GM23338 (cell line): Measurements from ENCODE around the gene CLEC4G. TPM values are rescaled to one million over a fixed set of nuclear protein-coding genes. Genes with fewer than 3 reads are reported as not detected.

Source experiments
- ATAC-seq: fragments of 200-7000 bp; cut with Tn5 transposase; 3 replicates; pipeline ENCODE4 v1.9.1; 2020
- DNase-seq: peaks from one replicate; pipeline ENCODE4 v3.0.0-alpha.2; 2015; ENCODE audit warnings: low spot score
- H2AFZ ChIP-seq: fragments of 200-600 bp; sonication (generic); 2 replicates; pipeline ENCODE4 v1.8.0; 2016; ENCODE audit warnings: antibody characterized with exemption, mild to moderate bottlenecking, moderate library complexity
- H3F3A ChIP-seq: fragments of 200-600 bp; sonication (generic); replicated peaks from 2 replicates; pipeline ENCODE4 v1.8.0; 2017; ENCODE audit warnings: antibody characterized with exemption, mixed run types, low read depth
- H3K27ac ChIP-seq: fragments of 200-600 bp; sonication (generic); 2 replicates; pipeline ENCODE4 v1.6.1; 2016; ENCODE audit warnings: low read depth
- H3K27me3 ChIP-seq: fragments of 200-600 bp; sonication (generic); 2 replicates; pipeline ENCODE4 v1.8.0; 2016; ENCODE audit warnings: mild to moderate bottlenecking, mixed run types, moderate library complexity; ENCODE audit not compliant: insufficient read depth
- H3K36me3 ChIP-seq: fragments of 200-600 bp; sonication (generic); 2 replicates; pipeline ENCODE4 v1.8.0; 2016; ENCODE audit warnings: mild to moderate bottlenecking; ENCODE audit not compliant: insufficient read depth
- H3K4me1 ChIP-seq: fragments of 200-600 bp; sonication (generic); 2 replicates; pipeline ENCODE4 v1.8.0; 2016; ENCODE audit warnings: mild to moderate bottlenecking, moderate library complexity; ENCODE audit not compliant: insufficient read depth
- H3K4me2 ChIP-seq: fragments of 200-600 bp; sonication (generic); 2 replicates; pipeline ENCODE4 v1.7.1; 2017; ENCODE audit warnings: mixed run types
- H3K4me3 ChIP-seq: fragments of 200-600 bp; sonication (generic); 2 replicates; pipeline ENCODE4 v1.6.1; 2016; ENCODE audit warnings: mixed run types
- H3K79me2 ChIP-seq: fragments of 200-600 bp; sonication (generic); replicated peaks from 2 replicates; pipeline ENCODE4 v1.8.0; 2017; ENCODE audit warnings: mild to moderate bottlenecking; ENCODE audit not compliant: insufficient read depth
- H3K9me2 ChIP-seq: fragments of 200-600 bp; sonication (generic); 2 replicates; pipeline ENCODE4 v1.8.0; 2017; ENCODE audit not compliant: insufficient read depth
- H4K20me1 ChIP-seq: fragments of 200-600 bp; sonication (generic); replicated peaks from 2 replicates; pipeline ENCODE4 v1.8.0; 2017; ENCODE audit warnings: mild to moderate bottlenecking; ENCODE audit not compliant: insufficient read depth
- H3K27ac Mint-ChIP-seq: 2 replicates; pipeline ENCODE4 v1.8.0; 2020; ENCODE audit warnings: inconsistent platforms, mild to moderate bottlenecking, moderate library complexity, mixed read lengths
- H3K27me3 Mint-ChIP-seq: 3 replicates; pipeline ENCODE4 v1.8.0; 2022; ENCODE audit warnings: low read depth, mild to moderate bottlenecking, moderate library complexity, mixed read lengths, inconsistent platforms; ENCODE audit not compliant: insufficient read depth, poor library complexity
- H3K36me3 Mint-ChIP-seq: 3 replicates; pipeline ENCODE4 v1.8.0; 2021; ENCODE audit warnings: low read depth, mild to moderate bottlenecking, inconsistent platforms, moderate library complexity, mixed read lengths
- H3K4me1 Mint-ChIP-seq: 3 replicates; pipeline ENCODE4 v1.8.0; 2020; ENCODE audit warnings: mild to moderate bottlenecking, inconsistent platforms, mixed read lengths
- H3K4me3 Mint-ChIP-seq: 3 replicates; pipeline ENCODE4 v1.8.0; 2021; ENCODE audit warnings: moderate library complexity, mild to moderate bottlenecking, inconsistent platforms, mixed read lengths
- H3K9me3 Mint-ChIP-seq: 3 replicates; pipeline ENCODE4 v1.8.0; 2020; ENCODE audit warnings: moderate library complexity, mild to moderate bottlenecking, inconsistent platforms, mixed read lengths
- ZNF114 ChIP-seq: fragments of 250-450 bp; sonication (Bioruptor Pico); IDR thresholded peaks from 2 replicates; pipeline ENCODE4 v1.5.0; 2020; ENCODE audit warnings: mild to moderate bottlenecking, moderate library complexity
- polyA plus RNA-seq: library from polyadenylated mRNA; unstranded; fragments of >200 nt; fragmentation: Nextera tagmentation; extraction: Ambion mirVana; gene quantifications from 2 replicates; pipeline ENCODE4 v1.2.1, GENCODE V29; 2016
- total RNA-seq: library from RNA; depleted of rRNA; stranded (reverse); fragments of >200 nt; shearing (Covaris generic); gene quantifications from 2 replicates; pipeline ENCODE4 v1.2.3, GENCODE V29; 2014; rRNA removed
- TF ChIP-seq, protein P1 (sequence below): IDR thresholded peaks from 2 replicates; pipeline ENCODE4 v1.6.1; 2016; ENCODE audit warnings: antibody characterized with exemption
- TF ChIP-seq, protein P2 (sequence below), 2 experiments: fragments of 200-600 bp in 1 of 2; sonication (generic) in 1 of 2; conservative IDR thresholded peaks; 2 replicates each; pipeline versions ENCODE4 v1.5.1 to v1.6.1; 2016 to 2017; ENCODE audit warnings: antibody characterized with exemption in 2 of 2, low read depth in 2 of 2, mild to moderate bottlenecking in 2 of 2, moderate library complexity in 1 of 2
- TF ChIP-seq, protein P3 (sequence below): fragments of 250-450 bp; sonication (Bioruptor Pico); IDR thresholded peaks from 2 replicates; pipeline ENCODE4 v1.5.0; 2020; ENCODE audit warnings: mild to moderate bottlenecking, moderate library complexity

CLEC4G gene
- total and polyA plus RNA-seq, 2 experiments from 2014 or later: 0.52 to 0.65 TPM

DNA sequence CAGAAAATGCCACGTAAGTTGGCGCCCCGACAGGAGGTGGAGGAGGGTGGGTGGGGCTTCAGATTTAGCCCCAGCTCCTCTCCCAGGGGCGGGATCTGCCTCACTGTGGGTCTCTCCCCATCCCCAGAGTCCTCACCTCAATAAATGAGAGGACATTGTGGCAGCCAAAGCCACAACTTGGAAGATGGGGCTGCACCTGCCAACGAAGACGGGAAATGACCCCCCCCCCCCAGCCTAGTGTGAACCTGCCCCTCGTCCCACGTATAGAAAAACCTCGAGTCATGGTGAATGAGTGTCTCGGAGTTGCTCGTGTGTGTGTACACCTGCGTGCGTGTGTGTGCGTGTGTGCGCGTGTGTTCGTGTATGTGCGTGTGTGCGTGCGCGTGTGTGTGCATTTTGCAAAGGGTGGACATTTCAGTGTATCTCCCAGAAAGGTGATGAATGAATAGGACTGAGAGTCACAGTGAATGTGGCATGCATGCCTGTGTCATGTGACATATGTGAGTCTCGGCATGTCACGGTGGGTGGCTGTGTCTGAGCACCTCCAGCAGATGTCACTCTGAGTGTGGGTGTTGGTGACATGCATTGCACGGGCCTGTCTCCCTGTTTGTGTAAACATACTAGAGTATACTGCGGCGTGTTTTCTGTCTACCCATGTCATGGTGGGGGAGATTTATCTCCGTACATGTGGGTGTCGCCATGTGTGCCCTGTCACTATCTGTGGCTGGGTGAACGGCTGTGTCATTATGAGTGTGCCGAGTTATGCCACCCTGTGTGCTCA, 52.7 kb downstream of the CLEC4G start:
- H3K36me3 ChIP-seq: no peaks in the 10 kb centered on the region; the same call in 1 of the 2 replicates
- no peaks in the 10 kb centered on the region for H3K4me1 ChIP-seq
- Mint-ChIP-seq H3K27ac (no peak overlapping the region), H3K9me3 (peaks cover under 1% of the 10 kb centered on the region; the same call in 1 of the 3 replicates), H3K4me3 (no peak overlapping the region), H3K4me1 (peaks cover 4% of the 10 kb centered on the region; the same call in 1 of the 3 replicates), H3K27me3 (peaks cover 28% of the 10 kb centered on the region), H3K36me3 (peaks cover 20% of the 10 kb centered on the region)
- DNase-seq (no peak), ATAC-seq (no peak)
- no peaks in the 10 kb centered on the region for H3K9me2 ChIP-seq
- no peak for TF ChIP-seq ZNF114 (CRISPR knock-in tag)
- TF ChIP-seq, protein P1, sequence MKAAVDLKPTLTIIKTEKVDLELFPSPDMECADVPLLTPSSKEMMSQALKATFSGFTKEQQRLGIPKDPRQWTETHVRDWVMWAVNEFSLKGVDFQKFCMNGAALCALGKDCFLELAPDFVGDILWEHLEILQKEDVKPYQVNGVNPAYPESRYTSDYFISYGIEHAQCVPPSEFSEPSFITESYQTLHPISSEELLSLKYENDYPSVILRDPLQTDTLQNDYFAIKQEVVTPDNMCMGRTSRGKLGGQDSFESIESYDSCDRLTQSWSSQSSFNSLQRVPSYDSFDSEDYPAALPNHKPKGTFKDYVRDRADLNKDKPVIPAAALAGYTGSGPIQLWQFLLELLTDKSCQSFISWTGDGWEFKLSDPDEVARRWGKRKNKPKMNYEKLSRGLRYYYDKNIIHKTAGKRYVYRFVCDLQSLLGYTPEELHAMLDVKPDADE: no peak
- TF ChIP-seq, protein P2, sequence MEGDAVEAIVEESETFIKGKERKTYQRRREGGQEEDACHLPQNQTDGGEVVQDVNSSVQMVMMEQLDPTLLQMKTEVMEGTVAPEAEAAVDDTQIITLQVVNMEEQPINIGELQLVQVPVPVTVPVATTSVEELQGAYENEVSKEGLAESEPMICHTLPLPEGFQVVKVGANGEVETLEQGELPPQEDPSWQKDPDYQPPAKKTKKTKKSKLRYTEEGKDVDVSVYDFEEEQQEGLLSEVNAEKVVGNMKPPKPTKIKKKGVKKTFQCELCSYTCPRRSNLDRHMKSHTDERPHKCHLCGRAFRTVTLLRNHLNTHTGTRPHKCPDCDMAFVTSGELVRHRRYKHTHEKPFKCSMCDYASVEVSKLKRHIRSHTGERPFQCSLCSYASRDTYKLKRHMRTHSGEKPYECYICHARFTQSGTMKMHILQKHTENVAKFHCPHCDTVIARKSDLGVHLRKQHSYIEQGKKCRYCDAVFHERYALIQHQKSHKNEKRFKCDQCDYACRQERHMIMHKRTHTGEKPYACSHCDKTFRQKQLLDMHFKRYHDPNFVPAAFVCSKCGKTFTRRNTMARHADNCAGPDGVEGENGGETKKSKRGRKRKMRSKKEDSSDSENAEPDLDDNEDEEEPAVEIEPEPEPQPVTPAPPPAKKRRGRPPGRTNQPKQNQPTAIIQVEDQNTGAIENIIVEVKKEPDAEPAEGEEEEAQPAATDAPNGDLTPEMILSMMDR (conservative IDR thresholded peaks at IDR 0.05; ENCODE audit: low read depth in 2 of 2): peak in 1 of 2 experiments; percentile 35; a peak in 2 of 4 replicates
- TF ChIP-seq, protein P3, sequence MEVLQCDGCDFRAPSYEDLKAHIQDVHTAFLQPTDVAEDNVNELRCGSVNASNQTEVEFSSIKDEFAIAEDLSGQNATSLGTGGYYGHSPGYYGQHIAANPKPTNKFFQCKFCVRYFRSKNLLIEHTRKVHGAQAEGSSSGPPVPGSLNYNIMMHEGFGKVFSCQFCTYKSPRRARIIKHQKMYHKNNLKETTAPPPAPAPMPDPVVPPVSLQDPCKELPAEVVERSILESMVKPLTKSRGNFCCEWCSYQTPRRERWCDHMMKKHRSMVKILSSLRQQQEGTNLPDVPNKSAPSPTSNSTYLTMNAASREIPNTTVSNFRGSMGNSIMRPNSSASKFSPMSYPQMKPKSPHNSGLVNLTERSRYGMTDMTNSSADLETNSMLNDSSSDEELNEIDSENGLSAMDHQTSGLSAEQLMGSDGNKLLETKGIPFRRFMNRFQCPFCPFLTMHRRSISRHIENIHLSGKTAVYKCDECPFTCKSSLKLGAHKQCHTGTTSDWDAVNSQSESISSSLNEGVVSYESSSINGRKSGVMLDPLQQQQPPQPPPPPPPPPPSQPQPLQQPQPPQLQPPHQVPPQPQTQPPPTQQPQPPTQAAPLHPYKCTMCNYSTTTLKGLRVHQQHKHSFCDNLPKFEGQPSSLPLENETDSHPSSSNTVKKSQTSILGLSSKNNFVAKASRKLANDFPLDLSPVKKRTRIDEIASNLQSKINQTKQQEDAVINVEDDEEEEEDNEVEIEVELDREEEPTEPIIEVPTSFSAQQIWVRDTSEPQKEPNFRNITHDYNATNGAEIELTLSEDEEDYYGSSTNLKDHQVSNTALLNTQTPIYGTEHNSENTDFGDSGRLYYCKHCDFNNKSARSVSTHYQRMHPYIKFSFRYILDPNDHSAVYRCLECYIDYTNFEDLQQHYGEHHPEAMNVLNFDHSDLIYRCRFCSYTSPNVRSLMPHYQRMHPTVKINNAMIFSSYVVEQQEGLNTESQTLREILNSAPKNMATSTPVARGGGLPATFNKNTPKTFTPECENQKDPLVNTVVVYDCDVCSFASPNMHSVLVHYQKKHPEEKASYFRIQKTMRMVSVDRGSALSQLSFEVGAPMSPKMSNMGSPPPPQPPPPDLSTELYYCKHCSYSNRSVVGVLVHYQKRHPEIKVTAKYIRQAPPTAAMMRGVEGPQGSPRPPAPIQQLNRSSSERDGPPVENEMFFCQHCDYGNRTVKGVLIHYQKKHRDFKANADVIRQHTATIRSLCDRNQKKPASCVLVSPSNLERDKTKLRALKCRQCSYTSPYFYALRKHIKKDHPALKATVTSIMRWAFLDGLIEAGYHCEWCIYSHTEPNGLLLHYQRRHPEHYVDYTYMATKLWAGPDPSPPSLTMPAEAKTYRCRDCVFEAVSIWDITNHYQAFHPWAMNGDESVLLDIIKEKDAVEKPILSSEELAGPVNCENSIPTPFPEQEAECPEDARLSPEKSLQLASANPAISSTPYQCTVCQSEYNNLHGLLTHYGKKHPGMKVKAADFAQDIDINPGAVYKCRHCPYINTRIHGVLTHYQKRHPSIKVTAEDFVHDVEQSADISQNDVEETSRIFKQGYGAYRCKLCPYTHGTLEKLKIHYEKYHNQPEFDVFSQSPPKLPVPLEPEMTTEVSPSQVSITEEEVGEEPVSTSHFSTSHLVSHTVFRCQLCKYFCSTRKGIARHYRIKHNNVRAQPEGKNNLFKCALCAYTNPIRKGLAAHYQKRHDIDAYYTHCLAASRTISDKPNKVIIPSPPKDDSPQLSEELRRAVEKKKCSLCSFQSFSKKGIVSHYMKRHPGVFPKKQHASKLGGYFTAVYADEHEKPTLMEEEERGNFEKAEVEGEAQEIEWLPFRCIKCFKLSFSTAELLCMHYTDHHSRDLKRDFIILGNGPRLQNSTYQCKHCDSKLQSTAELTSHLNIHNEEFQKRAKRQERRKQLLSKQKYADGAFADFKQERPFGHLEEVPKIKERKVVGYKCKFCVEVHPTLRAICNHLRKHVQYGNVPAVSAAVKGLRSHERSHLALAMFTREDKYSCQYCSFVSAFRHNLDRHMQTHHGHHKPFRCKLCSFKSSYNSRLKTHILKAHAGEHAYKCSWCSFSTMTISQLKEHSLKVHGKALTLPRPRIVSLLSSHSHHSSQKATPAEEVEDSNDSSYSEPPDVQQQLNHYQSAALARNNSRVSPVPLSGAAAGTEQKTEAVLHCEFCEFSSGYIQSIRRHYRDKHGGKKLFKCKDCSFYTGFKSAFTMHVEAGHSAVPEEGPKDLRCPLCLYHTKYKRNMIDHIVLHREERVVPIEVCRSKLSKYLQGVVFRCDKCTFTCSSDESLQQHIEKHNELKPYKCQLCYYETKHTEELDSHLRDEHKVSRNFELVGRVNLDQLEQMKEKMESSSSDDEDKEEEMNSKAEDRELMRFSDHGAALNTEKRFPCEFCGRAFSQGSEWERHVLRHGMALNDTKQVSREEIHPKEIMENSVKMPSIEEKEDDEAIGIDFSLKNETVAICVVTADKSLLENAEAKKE: no peak
- H3F3A ChIP-seq: 0 out of 2 replicates have a peak, but pooled peaks cover 3% of the 10 kb centered on the region
- no peak overlapping the region for H2AFZ ChIP-seq
- H4K20me1 ChIP-seq: peaks cover 8% of the 10 kb centered on the region
- H3K79me2 ChIP-seq: 0 out of 2 replicates have a peak, but pooled peaks cover 3% of the 10 kb centered on the region
- H3K4me2 ChIP-seq: no peak overlapping the region
- H3K4me3 ChIP-seq: no peak overlapping the region
- H3K27ac ChIP-seq: no peak overlapping the region
- H3K27me3 ChIP-seq: peaks cover 10% of the 10 kb centered on the region; the same call in 1 of the 2 replicates

Other genes starting within 250 kb of the CLEC4G start
- gene PEX11G, start 243.1 kb downstream of the CLEC4G start, total RNA-seq: 1.2 and 2.2 TPM in 2 replicates
- gene PEX11G, start 243.1 kb downstream of the CLEC4G start, polyA plus RNA-seq: 2.2 and 3.1 TPM in 2 replicates
- 36.7 and 52.9 TPM in 2 replicates for gene ZNF358, start 216.0 kb downstream of the CLEC4G start, total RNA-seq
- 23.8 and 28.2 TPM in 2 replicates for gene ZNF358, start 216.0 kb downstream of the CLEC4G start, polyA plus RNA-seq
- gene MCOLN1, start 209.5 kb downstream of the CLEC4G start, total RNA-seq: 7.2 and 11.0 TPM in 2 replicates
- gene MCOLN1, start 209.5 kb downstream of the CLEC4G start, polyA plus RNA-seq: 16.1 and 16.2 TPM in 2 replicates
- 135 and 147 TPM in 2 replicates for gene PNPLA6, start 196.4 kb downstream of the CLEC4G start, total RNA-seq
- gene PNPLA6, start 196.4 kb downstream of the CLEC4G start, polyA plus RNA-seq: 66.6 and 74.1 TPM in 2 replicates
- 29.9 and 32.2 TPM in 2 replicates for gene CAMSAP3, start 136.2 kb downstream of the CLEC4G start, total RNA-seq
- gene CAMSAP3, start 136.2 kb downstream of the CLEC4G start, polyA plus RNA-seq: 6.4 and 10.2 TPM in 2 replicates
- gene XAB2, start 102.6 kb downstream of the CLEC4G start, total RNA-seq: 65.2 and 69.0 TPM in 2 replicates
- gene XAB2, start 102.6 kb downstream of the CLEC4G start, polyA plus RNA-seq: 18.4 and 20.0 TPM in 2 replicates
- 8.6 and 9.9 TPM in 2 replicates for gene PET100, start 102.3 kb downstream of the CLEC4G start, total RNA-seq
- 636 and 765 TPM in 2 replicates for gene PET100, start 102.3 kb downstream of the CLEC4G start, polyA plus RNA-seq
- gene PCP2, start 98.4 kb downstream of the CLEC4G start, total RNA-seq: not detected in 2 replicates
- gene PCP2, start 98.4 kb downstream of the CLEC4G start, polyA plus RNA-seq: 0.40 TPM in 1 of 2 replicates, not detected in the other
- 37.6 and 55.8 TPM in 2 replicates for gene STXBP2, start 95.0 kb downstream of the CLEC4G start, total RNA-seq
- 42.6 and 45.0 TPM in 2 replicates for gene STXBP2, start 95.0 kb downstream of the CLEC4G start, polyA plus RNA-seq
- not detected in 2 replicates for gene RETN, start 63.1 kb downstream of the CLEC4G start, total RNA-seq
- gene RETN, start 63.1 kb downstream of the CLEC4G start, polyA plus RNA-seq: not detected in 2 replicates
- gene MCEMP1, start 55.0 kb downstream of the CLEC4G start, total RNA-seq: not detected in 2 replicates
- not detected in 2 replicates for gene MCEMP1, start 55.0 kb downstream of the CLEC4G start, polyA plus RNA-seq
- gene TRAPPC5, start 51.3 kb downstream of the CLEC4G start, total RNA-seq: 78.3 and 83.8 TPM in 2 replicates
- 252 and 284 TPM in 2 replicates for gene TRAPPC5, start 51.3 kb downstream of the CLEC4G start, polyA plus RNA-seq
- gene FCER2, start 30.0 kb downstream of the CLEC4G start, total RNA-seq: not detected in 2 replicates
- 0.29 and 0.38 TPM in 2 replicates for gene FCER2, start 30.0 kb downstream of the CLEC4G start, polyA plus RNA-seq
- gene CD209, start 15.4 kb upstream of the CLEC4G start, total RNA-seq: 0.35 TPM in 1 of 2 replicates, not detected in the other
- not detected in 2 replicates for gene CD209, start 15.4 kb upstream of the CLEC4G start, polyA plus RNA-seq
- gene CLEC4M, start 31.1 kb upstream of the CLEC4G start, total RNA-seq: not detected in 2 replicates
- not detected in 2 replicates for gene CLEC4M, start 31.1 kb upstream of the CLEC4G start, polyA plus RNA-seq
- 14.0 and 16.2 TPM in 2 replicates for gene EVI5L, start 98.1 kb upstream of the CLEC4G start, total RNA-seq
- 4.3 and 4.5 TPM in 2 replicates for gene EVI5L, start 98.1 kb upstream of the CLEC4G start, polyA plus RNA-seq
- gene PRR36, start 142.3 kb upstream of the CLEC4G start, total RNA-seq: 12.1 and 17.6 TPM in 2 replicates
- 17.9 and 22.3 TPM in 2 replicates for gene PRR36, start 142.3 kb upstream of the CLEC4G start, polyA plus RNA-seq
- gene LRRC8E, start 156.4 kb upstream of the CLEC4G start, total RNA-seq: 4.5 and 4.8 TPM in 2 replicates
- gene LRRC8E, start 156.4 kb upstream of the CLEC4G start, polyA plus RNA-seq: 0.29 and 1.3 TPM in 2 replicates
- 22.6 and 23.2 TPM in 2 replicates for gene MAP2K7, start 171.8 kb upstream of the CLEC4G start, total RNA-seq
- gene MAP2K7, start 171.8 kb upstream of the CLEC4G start, polyA plus RNA-seq: 11.3 and 12.2 TPM in 2 replicates
- gene TGFBR3L, start 182.7 kb upstream of the CLEC4G start, total RNA-seq: 1.7 and 5.6 TPM in 2 replicates
- gene TGFBR3L, start 182.7 kb upstream of the CLEC4G start, polyA plus RNA-seq: 6.2 and 7.0 TPM in 2 replicates
- gene SNAPC2, start 188.2 kb upstream of the CLEC4G start, total RNA-seq: 17.2 and 25.1 TPM in 2 replicates
- 16.4 and 17.1 TPM in 2 replicates for gene SNAPC2, start 188.2 kb upstream of the CLEC4G start, polyA plus RNA-seq
- gene CTXN1, start 194.0 kb upstream of the CLEC4G start, total RNA-seq: 52.4 and 53.1 TPM in 2 replicates
- 22.3 and 22.5 TPM in 2 replicates for gene CTXN1, start 194.0 kb upstream of the CLEC4G start, polyA plus RNA-seq
- 121 and 125 TPM in 2 replicates for gene TIMM44, start 211.6 kb upstream of the CLEC4G start, total RNA-seq
- 128 and 131 TPM in 2 replicates for gene TIMM44, start 211.6 kb upstream of the CLEC4G start, polyA plus RNA-seq